Fibroblast of skin of right biceps (primary cell): ENCODE measurements around the gene RFLNA.
A peak's percentile ranks its signal among the peaks of the same experiment; 100 is the strongest.

Experiments used
- DNase-seq: peaks from one replicate; pipeline ENCODE4 v3.0.0-alpha.2; 2013

Gene RFLNA

GRCh38 chr12:124305136-124305535 is 10.2 kb downstream of the RFLNA start:
- no peak for DNase-seq

DNA sequence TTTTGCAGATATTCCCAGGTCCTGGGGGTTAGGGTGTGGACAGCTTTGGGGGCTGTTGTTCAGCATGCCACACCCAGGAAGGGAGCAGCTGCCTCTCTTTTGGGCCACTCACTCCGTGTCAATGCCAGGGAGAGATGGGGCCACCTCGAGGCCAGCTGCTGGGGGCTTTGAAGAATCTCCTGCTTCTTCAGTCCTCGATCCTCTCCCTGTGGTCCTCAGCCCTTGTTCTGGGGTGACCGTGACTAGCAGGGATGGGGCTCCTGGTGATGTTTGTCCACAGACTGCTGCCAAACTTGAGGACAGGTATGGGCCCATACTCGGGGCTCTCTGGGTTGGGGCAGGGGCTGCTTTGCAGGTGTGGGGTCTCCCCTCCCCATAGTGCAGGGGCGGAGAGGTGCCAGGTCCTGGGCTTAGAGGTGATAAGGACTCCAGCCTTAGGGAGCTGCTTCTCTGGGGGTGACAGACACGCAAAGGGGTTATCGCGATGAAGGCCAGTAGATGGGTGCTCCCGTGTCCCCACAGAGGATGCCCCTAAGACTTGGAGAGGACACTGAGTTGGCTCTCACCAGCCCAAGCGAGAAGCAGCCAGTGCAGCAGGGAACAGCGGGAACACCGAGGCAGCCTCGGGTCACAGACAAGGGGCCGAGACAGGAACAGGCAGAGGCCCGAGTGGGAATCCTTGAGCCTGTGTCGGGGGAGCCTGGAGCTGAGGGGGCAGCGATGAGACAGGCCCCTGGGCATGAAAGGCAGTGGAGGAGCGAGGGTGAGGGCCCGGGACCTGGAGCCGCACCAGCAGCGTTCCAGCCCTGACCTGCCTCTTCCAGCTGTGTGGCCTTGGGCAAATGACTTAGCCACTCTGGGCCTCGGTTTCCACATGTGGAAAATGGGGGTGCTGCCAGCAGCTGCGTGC is 11.1 kb downstream of the RFLNA start:
- no peak for DNase-seq

DNA sequence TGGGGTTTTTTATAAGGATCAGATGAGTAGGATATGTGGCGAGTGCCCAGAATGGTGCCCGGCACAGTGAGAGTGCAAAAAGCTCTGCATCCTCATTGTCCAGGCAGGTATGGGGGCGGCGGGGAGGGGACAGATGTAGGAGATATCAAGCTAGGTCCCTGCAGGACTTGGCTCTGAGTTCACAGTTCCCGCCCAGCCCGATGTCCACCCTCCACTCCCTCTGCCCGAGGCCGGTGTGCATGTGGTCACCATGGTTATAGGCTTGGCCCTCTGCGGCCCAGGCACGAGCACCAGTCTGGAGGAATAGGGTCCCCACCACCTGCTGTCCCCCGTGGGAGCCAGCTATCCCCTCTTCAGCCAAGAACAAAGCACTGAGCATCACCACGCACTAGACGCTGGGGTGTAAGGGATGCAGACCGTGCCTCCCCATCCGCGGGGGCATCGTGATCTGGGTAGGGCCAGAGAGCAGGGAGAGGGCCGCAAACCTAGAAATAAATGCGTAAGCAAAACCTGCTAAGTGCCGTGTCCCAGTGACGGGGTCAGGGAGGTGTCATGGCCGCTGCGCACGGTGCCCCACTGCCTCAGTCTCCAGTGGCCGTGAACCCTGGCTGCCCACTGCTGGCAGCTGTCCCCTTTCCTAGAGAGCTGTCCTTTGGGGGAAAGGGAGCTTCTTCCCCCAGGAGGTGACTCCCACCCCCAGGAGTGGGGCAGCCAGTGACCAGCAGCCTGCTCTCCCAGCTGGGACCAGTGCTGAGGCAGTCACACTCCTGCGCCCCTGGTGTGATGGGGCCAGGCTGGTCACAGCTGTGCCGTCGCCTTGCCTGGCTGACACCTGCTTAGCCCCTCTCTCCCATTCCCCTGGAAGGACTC is 12.0 kb downstream of the RFLNA start:
- no peak for DNase-seq

GRCh38 chr12:124307556-124307825 is 12.6 kb downstream of the RFLNA start:
- DNase-seq = no peak

DNA sequence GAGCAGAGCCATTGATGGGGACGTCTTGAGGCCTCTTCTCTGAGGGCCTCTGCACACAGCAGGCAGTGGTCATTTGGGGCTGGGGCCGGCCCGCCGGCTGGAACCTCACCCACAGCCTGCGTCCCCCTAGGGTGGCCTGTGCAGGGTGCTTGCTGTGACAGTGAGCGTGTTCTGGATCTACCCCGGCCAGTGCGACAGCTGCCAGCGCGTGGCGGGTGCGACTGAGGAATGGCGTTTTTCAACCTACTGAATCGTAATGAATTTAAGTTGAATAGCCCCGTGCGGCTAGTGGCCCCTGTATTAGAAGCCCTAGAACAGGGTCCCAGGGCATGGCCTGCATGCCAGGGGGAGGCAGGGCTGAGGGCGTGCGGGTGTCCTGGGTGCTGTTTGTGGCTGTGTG is 13.8 kb downstream of the RFLNA start:
- DNase-seq = no peak

DNA sequence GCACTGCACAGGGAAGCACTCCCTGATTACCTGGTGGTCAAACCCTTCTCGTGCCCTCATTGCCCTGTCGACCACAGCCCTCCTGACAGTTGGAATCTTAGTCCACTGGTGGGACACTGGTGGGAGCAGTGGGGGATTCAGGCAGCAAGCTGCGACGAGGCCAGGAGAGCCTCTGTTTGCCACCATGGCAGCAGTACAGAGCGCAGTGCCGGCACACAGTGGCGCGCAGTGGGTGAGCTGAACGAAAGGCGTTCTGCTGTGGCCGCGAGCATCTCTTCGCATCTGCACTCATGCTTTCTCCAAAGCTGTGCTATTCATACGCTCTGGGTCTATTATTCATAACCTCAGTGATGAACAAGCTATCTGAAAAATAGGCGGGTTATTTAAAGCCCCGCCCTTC is 14.3 kb downstream of the RFLNA start:
- no peak for DNase-seq

- DNase-seq = no peak
These were observed 14.9 kb downstream of the RFLNA start for GRCh38 chr12:124309744-124310143.

DNA sequence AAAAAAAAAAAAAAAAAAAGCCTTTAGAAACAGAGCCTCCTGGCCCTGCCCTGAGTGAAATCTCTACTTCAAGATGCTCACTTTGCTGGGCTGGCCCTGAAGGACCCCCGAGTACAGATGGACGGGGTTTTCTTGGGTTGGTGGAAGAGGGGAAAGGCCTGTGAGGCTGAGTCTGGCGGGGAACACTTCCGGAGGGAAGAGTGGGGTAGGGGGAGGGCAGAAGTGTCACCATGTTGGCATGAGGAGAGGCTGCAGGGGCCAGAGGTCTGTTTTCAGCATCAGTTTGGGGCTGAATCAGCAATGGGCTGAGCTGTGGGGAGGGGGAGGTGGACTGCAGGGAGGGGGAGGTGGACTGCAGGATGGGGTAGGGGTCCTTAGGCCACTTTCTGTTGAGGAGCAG is 15.3 kb downstream of the RFLNA start:
- DNase-seq = no peak

DNA sequence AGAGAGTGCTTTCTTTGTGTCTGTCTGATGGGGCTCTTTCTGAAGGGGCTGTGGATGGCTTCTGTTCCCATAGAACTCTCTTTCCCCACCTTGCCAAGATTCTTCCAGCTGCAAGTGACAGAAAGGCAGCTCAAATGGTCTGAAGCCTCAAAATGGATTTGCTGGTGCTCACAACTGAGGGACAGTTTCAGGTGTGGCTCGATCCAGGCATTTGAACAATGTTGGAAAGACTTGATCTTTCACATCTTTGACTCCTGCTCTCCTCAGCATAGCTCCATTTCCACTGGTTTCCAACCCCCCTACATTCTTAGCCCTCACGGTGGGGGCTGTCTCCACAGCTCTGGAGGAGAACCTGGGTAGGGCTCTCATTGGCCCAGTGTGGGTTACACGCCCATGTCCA is 15.9 kb downstream of the RFLNA start:
- no peak for DNase-seq

GRCh38 chr12:124311292-124312109 is 16.6 kb downstream of the RFLNA start:
- no peak for DNase-seq

- no peak for DNase-seq
These were observed 17.7 kb downstream of the RFLNA start for GRCh38 chr12:124312601-124313000.

GRCh38 chr12:124314207-124314606 is 19.3 kb downstream of the RFLNA start:
- DNase-seq = no peak

DNA sequence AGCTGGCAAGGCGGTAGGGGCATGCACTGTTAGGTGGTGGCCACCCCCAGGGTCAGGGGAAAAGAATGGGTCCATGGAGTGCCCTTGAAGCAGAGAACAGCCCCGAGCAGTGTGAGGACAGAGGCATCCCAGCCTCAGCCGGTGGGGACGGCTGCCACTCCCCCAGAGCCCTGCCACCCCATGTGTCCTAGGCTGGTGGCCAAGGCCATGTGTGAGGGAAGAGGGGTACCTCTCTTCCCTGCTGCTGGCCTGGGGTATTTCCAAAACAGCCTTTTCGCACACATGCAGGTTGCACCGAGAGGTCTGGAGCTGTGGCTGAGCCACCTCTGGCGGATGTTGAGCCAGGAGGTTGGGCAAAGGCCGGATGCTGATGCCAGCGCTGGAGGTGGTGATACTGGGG is 19.9 kb downstream of the RFLNA start:
- no peak for DNase-seq

DNA sequence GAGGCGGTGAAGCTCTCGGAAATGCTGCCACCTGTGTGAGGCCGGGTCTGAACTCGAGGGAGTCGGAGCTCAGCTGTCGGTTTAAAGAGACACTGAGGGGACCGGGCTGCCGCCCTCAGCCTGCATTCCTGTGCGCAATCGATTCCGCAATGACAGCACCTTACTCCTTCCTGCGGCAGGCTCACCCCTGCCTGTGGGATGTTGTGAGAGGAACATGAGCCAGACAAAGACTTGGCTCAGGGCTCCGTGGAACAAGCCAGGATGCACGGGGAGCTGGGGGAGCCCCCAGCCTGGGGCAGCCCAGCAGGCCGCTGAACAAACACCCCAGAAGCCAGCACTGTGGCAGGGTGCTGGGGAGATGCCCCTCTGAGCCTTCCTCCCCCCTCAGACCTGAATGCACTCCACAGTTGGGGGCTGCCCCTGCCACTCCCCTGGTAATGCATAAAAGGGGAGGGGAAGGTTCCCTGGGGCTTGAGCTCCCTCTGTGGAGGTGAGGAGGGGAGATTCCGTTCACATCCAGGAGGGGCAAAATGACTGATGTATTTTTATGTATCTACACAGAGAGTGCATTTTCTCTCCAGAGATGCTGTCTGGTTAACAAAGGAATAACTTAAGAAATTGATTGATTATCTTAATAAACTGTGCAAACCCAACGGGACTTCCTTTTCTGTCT is 20.6 kb downstream of the RFLNA start:
- no peak for DNase-seq

GRCh38 chr12:124316257-124316900 is 21.5 kb downstream of the RFLNA start:
- DNase-seq = peak; percentile 27

GRCh38 chr12:124317400-124317799 is 22.5 kb downstream of the RFLNA start:
- no peak for DNase-seq

GRCh38 chr12:124318278-124319020 is 23.6 kb downstream of the RFLNA start:
- no peak for DNase-seq

- DNase-seq = no peak
These were observed 24.6 kb downstream of the RFLNA start for GRCh38 chr12:124319368-124320050.

- DNase-seq = peak; percentile 54
These were observed 26.2 kb downstream of the RFLNA start for GRCh38 chr12:124321040-124321481.

DNA sequence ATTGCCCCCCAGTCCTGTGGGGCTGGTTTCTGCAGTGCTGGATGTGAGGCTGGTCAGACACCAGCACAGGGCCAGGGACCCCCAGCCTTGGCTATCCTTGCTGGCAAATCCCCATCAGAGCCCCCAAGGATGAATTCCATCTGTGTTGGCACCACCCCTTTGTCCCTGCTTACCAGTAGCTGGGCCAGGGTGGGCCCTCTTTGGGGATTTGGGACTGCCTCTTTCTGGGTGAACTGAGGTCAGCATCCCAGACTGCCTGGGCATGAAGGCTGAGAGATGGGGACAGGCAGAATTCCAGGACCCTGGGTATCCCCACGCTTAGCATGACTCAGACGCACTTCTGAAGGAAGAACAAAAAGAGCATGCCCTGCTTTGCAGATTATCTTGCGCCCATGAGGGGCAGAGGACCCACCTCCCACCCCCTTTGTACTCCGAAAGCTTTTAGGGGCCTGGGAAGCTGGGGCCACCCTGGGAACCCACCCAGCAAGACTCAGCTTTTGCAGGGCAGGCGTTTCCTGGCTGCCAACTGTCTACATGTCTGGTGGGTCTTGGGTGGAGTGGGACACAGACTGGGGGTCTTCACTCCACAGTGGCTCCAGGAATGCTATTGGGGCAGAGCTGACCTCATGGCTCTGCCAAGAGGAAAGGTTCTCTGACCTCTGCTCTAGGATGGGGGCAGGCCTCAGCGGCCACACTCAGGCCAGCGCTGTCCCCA is 26.8 kb downstream of the RFLNA start:
- peak; percentile 40 for DNase-seq
